Thoracic aorta endothelial cell (primary cell): ENCODE results near the gene PCDHA12. TPM values are rescaled to one million over a fixed set of nuclear protein-coding genes. Genes with fewer than 3 reads are reported as not detected.

ENCODE experiments used
- total RNA-seq: library from RNA; depleted of rRNA; stranded (reverse); fragments of >200 nt; gene quantifications from 2 replicates; pipeline ENCODE4 v1.2.3, GENCODE V29; 2012

Gene PCDHA12, protein sequence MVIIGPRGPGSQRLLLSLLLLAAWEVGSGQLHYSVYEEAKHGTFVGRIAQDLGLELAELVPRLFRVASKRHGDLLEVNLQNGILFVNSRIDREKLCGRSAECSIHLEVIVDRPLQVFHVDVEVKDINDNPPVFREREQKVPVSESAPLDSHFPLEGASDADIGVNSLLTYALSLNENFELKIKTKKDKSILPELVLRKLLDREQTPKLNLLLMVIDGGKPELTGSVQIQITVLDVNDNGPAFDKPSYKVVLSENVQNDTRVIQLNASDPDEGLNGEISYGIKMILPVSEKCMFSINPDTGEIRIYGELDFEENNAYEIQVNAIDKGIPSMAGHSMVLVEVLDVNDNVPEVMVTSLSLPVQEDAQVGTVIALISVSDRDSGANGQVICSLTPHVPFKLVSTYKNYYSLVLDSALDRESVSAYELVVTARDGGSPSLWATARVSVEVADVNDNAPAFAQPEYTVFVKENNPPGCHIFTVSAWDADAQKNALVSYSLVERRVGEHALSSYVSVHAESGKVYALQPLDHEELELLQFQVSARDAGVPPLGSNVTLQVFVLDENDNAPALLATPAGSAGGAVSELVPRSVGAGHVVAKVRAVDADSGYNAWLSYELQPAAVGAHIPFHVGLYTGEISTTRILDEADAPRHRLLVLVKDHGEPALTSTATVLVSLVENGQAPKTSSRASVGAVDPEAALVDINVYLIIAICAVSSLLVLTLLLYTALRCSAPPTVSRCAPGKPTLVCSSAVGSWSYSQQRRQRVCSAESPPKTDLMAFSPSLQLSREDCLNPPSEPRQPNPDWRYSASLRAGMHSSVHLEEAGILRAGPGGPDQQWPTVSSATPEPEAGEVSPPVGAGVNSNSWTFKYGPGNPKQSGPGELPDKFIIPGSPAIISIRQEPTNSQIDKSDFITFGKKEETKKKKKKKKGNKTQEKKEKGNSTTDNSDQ
- total RNA-seq, result under 0.01 TPM in 1 of 2 replicates, not detected in the other

DNA sequence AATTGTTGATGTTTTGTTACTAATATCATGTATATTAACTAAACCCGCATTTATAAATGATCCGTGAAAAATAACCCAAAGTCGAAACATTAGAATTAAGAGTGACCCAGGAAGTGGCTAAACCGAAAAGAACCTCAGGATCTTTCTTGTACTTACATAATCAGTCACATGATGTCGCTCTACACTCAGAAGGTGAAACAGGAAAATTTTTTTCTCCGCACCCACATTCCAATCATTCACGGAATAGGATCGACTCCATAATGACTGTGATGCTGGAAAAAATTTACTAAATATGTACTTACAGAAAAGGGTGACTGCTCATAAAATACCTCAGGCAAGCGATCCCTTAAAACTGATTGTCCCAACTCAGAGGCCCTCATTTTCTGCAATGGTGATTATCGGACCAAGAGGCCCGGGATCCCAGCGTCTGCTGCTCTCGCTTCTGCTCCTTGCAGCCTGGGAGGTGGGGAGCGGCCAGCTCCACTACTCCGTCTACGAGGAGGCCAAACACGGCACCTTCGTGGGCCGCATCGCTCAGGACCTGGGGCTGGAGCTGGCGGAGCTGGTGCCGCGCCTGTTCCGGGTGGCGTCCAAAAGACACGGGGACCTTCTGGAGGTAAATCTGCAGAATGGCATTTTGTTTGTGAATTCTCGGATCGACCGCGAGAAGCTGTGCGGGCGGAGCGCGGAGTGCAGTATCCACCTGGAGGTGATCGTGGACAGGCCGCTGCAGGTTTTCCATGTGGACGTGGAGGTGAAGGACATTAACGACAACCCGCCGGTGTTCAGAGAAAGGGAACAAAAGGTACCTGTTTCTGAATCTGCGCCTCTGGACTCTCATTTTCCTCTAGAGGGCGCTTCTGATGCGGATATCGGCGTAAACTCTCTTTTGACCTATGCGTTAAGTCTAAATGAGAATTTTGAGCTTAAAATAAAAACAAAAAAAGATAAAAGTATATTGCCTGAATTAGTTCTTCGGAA is at the start of gene PCDHA12:
TSS of gene PCDHA12 (plus strand) at position 224 of the 981 bp plus-strand sequence. CDS start at position 389, 165 bp downstream.

DNA sequence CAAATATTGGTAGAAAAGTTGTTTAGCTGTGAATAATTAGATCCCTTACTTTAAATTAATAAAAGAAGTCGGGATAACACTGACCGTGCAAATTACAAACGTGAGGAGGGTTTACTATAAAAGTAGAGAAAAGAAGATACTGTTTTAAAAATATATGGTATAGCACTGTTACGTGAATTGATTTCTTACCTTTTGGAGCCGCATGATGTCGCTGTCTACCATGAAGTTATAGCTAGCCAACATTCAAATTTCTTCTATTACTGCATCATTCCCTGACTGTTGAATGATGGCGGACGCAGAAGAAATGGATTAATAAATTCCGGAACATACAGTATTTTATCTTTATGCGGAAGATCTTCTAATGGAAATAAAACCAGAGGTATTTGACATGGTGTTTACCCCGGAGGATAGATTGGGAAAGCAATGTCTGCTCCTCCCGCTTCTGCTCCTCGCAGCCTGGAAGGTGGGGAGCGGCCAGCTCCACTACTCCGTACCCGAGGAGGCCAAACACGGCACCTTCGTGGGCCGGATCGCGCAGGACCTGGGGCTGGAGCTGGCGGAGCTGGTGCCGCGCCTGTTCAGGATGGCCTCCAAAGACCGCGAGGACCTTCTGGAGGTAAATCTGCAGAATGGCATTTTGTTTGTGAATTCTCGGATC is 47.3 kb upstream of the PCDHA12 start, which contains the start of gene PCDHA6:
TSS of gene PCDHA6 (plus strand) at position 257 of the 658 bp plus-strand sequence. CDS start at position 389, 132 bp downstream.

GRCh38 chr5:140833993-140834392 is 41.1 kb upstream of the PCDHA12 start, which contains the start of gene PCDHA7:
TSS of gene PCDHA7 (plus strand) at chr5:140834269. CDS start at chr5:140834384, 115 bp downstream.

DNA sequence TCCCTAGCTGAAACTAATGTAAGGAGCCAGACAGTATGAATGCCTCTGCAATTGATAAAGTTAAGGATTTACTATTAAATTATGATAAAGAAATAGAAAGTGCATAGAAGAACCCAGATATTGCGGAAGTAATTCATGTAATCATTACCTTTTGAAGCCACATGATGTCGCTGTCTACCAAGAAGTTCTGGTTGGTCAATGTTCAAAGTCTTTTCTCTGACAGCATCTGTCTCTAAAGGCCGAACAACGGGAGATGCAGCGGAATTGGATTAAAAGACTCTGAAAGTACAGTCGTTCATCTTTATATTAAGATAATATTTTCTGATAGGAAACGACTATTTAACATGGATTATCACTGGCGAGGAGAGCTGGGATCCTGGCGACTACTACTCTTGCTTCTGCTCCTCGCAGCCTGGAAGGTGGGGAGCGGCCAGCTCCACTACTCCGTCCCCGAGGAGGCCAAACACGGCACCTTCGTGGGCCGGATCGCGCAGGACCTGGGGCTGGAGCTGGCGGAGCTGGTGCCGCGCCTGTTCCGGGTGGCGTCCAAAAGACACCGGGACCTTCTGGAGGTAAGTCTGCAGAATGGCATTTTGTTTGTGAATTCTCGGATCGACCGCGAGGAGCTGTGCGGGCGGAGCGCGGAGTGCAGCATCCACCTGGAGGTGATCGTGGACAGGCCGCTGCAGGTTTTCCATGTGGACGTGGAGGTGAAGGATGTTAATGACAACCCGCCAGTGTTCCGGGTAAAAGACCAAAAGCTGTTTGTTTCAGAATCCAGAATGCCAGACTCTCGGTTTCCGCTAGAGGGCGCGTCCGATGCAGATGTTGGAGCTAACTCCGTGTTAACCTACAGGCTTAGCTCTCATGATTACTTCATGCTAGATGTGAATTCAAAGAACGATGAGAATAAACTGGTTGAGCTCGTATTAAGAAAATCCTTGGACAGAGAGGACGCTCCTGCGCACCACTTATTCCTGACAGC is 33.8 kb upstream of the PCDHA12 start, which contains the start of gene PCDHA8:
TSS of gene PCDHA8 (plus strand) at position 210 of the 985 bp plus-strand sequence. CDS start at position 345, 135 bp downstream.

DNA sequence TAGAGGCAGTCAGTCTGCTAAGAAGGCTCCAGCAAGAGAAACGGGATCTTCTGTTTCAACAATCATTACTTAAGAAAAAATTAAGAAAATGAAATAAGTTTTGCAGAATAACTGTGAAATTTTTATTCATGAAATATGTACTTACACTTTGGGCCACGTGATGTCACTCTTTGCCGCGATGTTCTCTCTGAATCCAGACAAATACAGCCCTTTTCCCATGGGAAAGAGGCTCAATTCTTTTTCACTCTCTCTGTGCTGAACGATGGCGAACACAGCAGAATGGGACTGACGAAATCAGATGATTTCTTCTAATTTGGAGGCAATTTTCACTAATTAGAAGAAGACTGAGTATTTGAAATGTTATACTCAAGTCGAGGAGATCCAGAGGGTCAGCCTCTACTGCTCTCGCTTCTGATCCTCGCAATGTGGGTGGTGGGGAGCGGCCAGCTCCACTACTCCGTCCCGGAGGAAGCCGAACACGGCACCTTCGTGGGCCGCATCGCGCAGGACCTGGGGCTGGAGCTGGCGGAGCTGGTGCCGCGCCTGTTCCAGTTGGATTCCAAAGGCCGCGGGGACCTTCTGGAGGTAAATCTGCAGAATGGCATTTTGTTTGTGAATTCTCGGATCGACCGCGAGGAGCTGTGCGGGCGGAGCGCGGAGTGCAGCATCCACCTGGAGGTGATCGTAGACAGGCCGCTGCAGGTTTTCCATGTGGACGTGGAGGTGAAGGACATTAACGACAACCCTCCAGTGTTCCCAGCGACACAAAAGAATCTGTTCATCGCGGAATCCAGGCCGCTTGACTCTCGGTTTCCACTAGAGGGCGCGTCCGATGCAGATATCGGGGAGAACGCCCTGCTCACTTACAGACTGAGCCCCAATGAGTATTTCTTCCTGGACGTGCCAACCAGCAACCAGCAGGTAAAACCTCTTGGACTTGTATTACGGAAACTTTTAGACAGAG is 26.7 kb upstream of the PCDHA12 start, which contains the start of gene PCDHA9:
TSS of gene PCDHA9 (plus strand) at position 244 of the 964 bp plus-strand sequence. CDS start at position 358, 114 bp downstream.

GRCh38 chr5:140855772-140856674 is 19.1 kb upstream of the PCDHA12 start, which contains the start of gene PCDHA10:
TSS of gene PCDHA10 (plus strand) at chr5:140855897. CDS start at chr5:140856049, 152 bp downstream.

GRCh38 chr5:140868721-140869554 is 6.2 kb upstream of the PCDHA12 start, which contains the start of gene PCDHA11:
TSS of gene PCDHA11 (plus strand) at chr5:140868957. CDS start at chr5:140869104, 147 bp downstream.

GRCh38 chr5:140881889-140882590 is 6.9 kb downstream of the PCDHA12 start, which contains the start of gene PCDHA13:
TSS of gene PCDHA13 (plus strand) at chr5:140882124. CDS start at chr5:140882269, 145 bp downstream.

GRCh38 chr5:140925806-140926442 is 50.8 kb downstream of the PCDHA12 start, which contains the start of gene PCDHAC1:
TSS of gene PCDHAC1 (plus strand) at chr5:140926299. CDS start at chr5:140926893, 594 bp downstream.

Other genes with a start within 250 kb of the PCDHA12 start
- 0.14 and 0.40 TPM in 2 replicates for gene CD14, start 242.1 kb upstream of the PCDHA12 start, total RNA-seq
- gene TMCO6, start 235.9 kb upstream of the PCDHA12 start, total RNA-seq, result 21.3 and 49.0 TPM in 2 replicates
- 30.3 and 31.0 TPM in 2 replicates for gene NDUFA2, start 227.7 kb upstream of the PCDHA12 start, total RNA-seq
- 105 and 117 TPM in 2 replicates for gene IK, start 227.5 kb upstream of the PCDHA12 start, total RNA-seq
- gene WDR55, start 210.4 kb upstream of the PCDHA12 start, total RNA-seq, result 25.3 and 26.6 TPM in 2 replicates
- 0.43 and 0.53 TPM in 2 replicates for gene DND1, start 201.7 kb upstream of the PCDHA12 start, total RNA-seq
- 72.0 and 73.0 TPM in 2 replicates for gene HARS1, start 183.9 kb upstream of the PCDHA12 start, total RNA-seq
- gene HARS2, start 183.9 kb upstream of the PCDHA12 start, total RNA-seq, result 33.2 and 34.8 TPM in 2 replicates
- gene ZMAT2, start 174.9 kb upstream of the PCDHA12 start, total RNA-seq, result 33.0 and 40.3 TPM in 2 replicates
- not detected in 2 replicates for gene PCDHA1, start 89.2 kb upstream of the PCDHA12 start, total RNA-seq
- gene PCDHA2, start 80.5 kb upstream of the PCDHA12 start, total RNA-seq, result under 0.01 TPM in 1 of 2 replicates, not detected in the other
- gene PCDHA3, start 74.3 kb upstream of the PCDHA12 start, total RNA-seq, result 0.13 and 0.14 TPM in 2 replicates
- gene PCDHA4, start 68.2 kb upstream of the PCDHA12 start, total RNA-seq, result 0.22 and 0.27 TPM in 2 replicates
- under 0.01 and 0.07 TPM in 2 replicates for gene PCDHA5, start 53.7 kb upstream of the PCDHA12 start, total RNA-seq
- gene PCDHA6, start 47.3 kb upstream of the PCDHA12 start, total RNA-seq, result 0.13 and 0.22 TPM in 2 replicates
- 0.07 and 0.40 TPM in 2 replicates for gene PCDHA7, start 41.0 kb upstream of the PCDHA12 start, total RNA-seq
- gene PCDHA8, start 34.1 kb upstream of the PCDHA12 start, total RNA-seq, result under 0.01 TPM in 2 replicates
- gene PCDHA9, start 26.9 kb upstream of the PCDHA12 start, total RNA-seq, result under 0.01 and 0.07 TPM in 2 replicates
- gene PCDHA10, start 19.4 kb upstream of the PCDHA12 start, total RNA-seq, result 0.07 and 0.27 TPM in 2 replicates
- gene PCDHA11, start 6.4 kb upstream of the PCDHA12 start, total RNA-seq, result under 0.01 TPM in 1 of 2 replicates, not detected in the other
- gene PCDHA13, start 6.8 kb downstream of the PCDHA12 start, total RNA-seq, result not detected in 2 replicates
- under 0.01 TPM in 1 of 2 replicates, not detected in the other for gene PCDHAC1, start 51.0 kb downstream of the PCDHA12 start, total RNA-seq
- 1.8 and 3.3 TPM in 2 replicates for gene PCDHAC2, start 91.2 kb downstream of the PCDHA12 start, total RNA-seq
- not detected in 2 replicates for gene PCDHB1, start 176.1 kb downstream of the PCDHA12 start, total RNA-seq
- 0.66 and 0.72 TPM in 2 replicates for gene PCDHB2, start 219.3 kb downstream of the PCDHA12 start, total RNA-seq
- 0.14 and 0.27 TPM in 2 replicates for gene PCDHB3, start 225.2 kb downstream of the PCDHA12 start, total RNA-seq
- gene PCDHB4, start 246.5 kb downstream of the PCDHA12 start, total RNA-seq, result 0.07 and 0.13 TPM in 2 replicates